IMR-90 (cell line): ENCODE measurements around the gene GATAD2A. TPM values are rescaled to one million over a fixed set of nuclear protein-coding genes. Genes with fewer than 3 reads are reported as not detected.
"Not testable (repeated sequence)": the region's sequence is repeated elsewhere in the genome, so short reads cannot be mapped to it uniquely, and the experiment has no call there.

Experiments
- ATAC-seq: fragments of 200-7000 bp; cut with Tn5 transposase; 2 replicates; pipeline ENCODE4 v1.9.1; 2020; ENCODE audit warnings: low read depth, mild to moderate bottlenecking, moderate library complexity
- BruUV-seq: library from RNA; stranded (reverse); fragments of 400-500 nt; replicated peaks from 2 replicates; lab custom pipeline; 2021; lab: Mats Ljungman, UMichigan
- CTCF ChIA-PET: fragments of 300-600 bp; formaldehyde crosslinking; extraction: SDS; loops from one replicate; lab custom pipeline; 2021; ENCODE audit warnings: antibody characterized with exemption; lab: Yijun Ruan, JAX
- POLR2A ChIA-PET: fragments of 300-600 bp; sonication (Branson Sonifier 250); formaldehyde crosslinking; loops from one replicate; lab custom pipeline; 2022; ENCODE audit warnings: antibody characterized with exemption; ENCODE audit not compliant: unreplicated experiment; lab: Charles Lee
- DNase-seq: peaks from one replicate; pipeline ENCODE4 v3.0.0; 2013
- H2AFZ ChIP-seq: replicated peaks from 2 replicates; pipeline ENCODE3; 2013; ENCODE audit warnings: low read length, mild to moderate bottlenecking; ENCODE audit not compliant: poor library complexity
- H2AK5ac ChIP-seq: 2 replicates; pipeline ENCODE4 v1.6.1; 2013; ENCODE audit warnings: low read depth, low read length, inconsistent platforms
- H2AK9ac ChIP-seq: replicated peaks from 2 replicates; pipeline ENCODE3; 2013; ENCODE audit warnings: mild to moderate bottlenecking, low read depth, low read length, moderate library complexity; ENCODE audit not compliant: poor library complexity
- H2BK120ac ChIP-seq: 2 replicates; pipeline ENCODE4 v1.6.1; 2013; ENCODE audit warnings: low read depth, low read length, inconsistent platforms
- H2BK15ac ChIP-seq: 3 replicates; pipeline ENCODE4 v1.6.1; 2013; ENCODE audit warnings: low read depth, low read length, inconsistent platforms
- H2BK20ac ChIP-seq: 2 replicates; pipeline ENCODE4 v1.6.1; 2013; ENCODE audit warnings: low read depth, mild to moderate bottlenecking, inconsistent platforms, low read length, moderate library complexity
- H2BK5ac ChIP-seq: 2 replicates; pipeline ENCODE4 v1.6.1; 2013; ENCODE audit warnings: mild to moderate bottlenecking, low read depth, low read length, inconsistent platforms; ENCODE audit not compliant: poor library complexity, severe bottlenecking
- H3K14ac ChIP-seq: replicated peaks from 2 replicates; pipeline ENCODE4 v1.6.1; 2013; ENCODE audit warnings: low read depth, low read length, inconsistent platforms
- H3K18ac ChIP-seq: 2 replicates; pipeline ENCODE4 v1.6.1; 2013; ENCODE audit warnings: low read depth, low read length, control low read depth
- H3K23ac ChIP-seq: 2 replicates; pipeline ENCODE4 v1.6.1; 2013; ENCODE audit warnings: low read depth, low read length, inconsistent platforms
- H3K27ac ChIP-seq: 2 replicates; pipeline ENCODE4 v1.5.1; 2013; ENCODE audit warnings: mild to moderate bottlenecking, control low read depth, low read length; ENCODE audit not compliant: insufficient read depth
- H3K27me3 ChIP-seq: 2 replicates; pipeline ENCODE4 v1.6.1; 2013; ENCODE audit warnings: low read length; ENCODE audit not compliant: control insufficient read depth, insufficient read depth
- H3K36me3 ChIP-seq: 2 replicates; pipeline ENCODE4 v1.6.1; 2013; ENCODE audit warnings: low read length, mixed read lengths; ENCODE audit not compliant: control insufficient read depth, insufficient read depth
- H3K4ac ChIP-seq: 2 replicates; pipeline ENCODE4 v1.6.1; 2013; ENCODE audit warnings: low read depth, low read length, inconsistent platforms
- H3K4me1 ChIP-seq: 2 replicates; pipeline ENCODE4 v1.6.1; 2013; ENCODE audit warnings: low read length, mixed read lengths; ENCODE audit not compliant: control insufficient read depth, insufficient read depth
- H3K4me2 ChIP-seq: 2 replicates; pipeline ENCODE4 v1.6.1; 2013; ENCODE audit warnings: low read depth, mild to moderate bottlenecking, control low read depth, low read length, moderate library complexity
- H3K4me3 ChIP-seq: 2 replicates; pipeline ENCODE4 v1.5.1; 2013; ENCODE audit warnings: low read depth, mild to moderate bottlenecking, control low read depth, low read length, moderate library complexity; ENCODE audit not compliant: insufficient read depth
- H3K56ac ChIP-seq: 2 replicates; pipeline ENCODE4 v1.6.1; 2013; ENCODE audit warnings: low read length, inconsistent platforms; ENCODE audit not compliant: insufficient read depth; ENCODE audit errors: extremely low read depth
- H3K79me1 ChIP-seq, 2 experiments: 2 replicates each; pipeline ENCODE4 v1.6.1; 2013; ENCODE audit warnings: low read length in 2 of 2, inconsistent platforms in 1 of 2, low read depth in 1 of 2
- H3K9ac ChIP-seq: 2 replicates; pipeline ENCODE4 v1.6.1; 2013; ENCODE audit warnings: low read depth, low read length, control low read depth
- H3K9me1 ChIP-seq: 2 replicates; pipeline ENCODE4 v1.6.1; 2013; ENCODE audit warnings: low read length, inconsistent platforms; ENCODE audit not compliant: insufficient read depth
- H3K9me3 ChIP-seq: 2 replicates; pipeline ENCODE4 v1.6.1; 2013; ENCODE audit warnings: low read length; ENCODE audit not compliant: control insufficient read depth, insufficient read depth
- H4K20me1 ChIP-seq: 2 replicates; pipeline ENCODE4 v1.6.1; 2013; ENCODE audit warnings: low read length, inconsistent platforms; ENCODE audit not compliant: insufficient read depth
- H4K5ac ChIP-seq: 2 replicates; pipeline ENCODE4 v1.6.1; 2013; ENCODE audit warnings: mild to moderate bottlenecking, low read depth, low read length, control low read depth
- H4K8ac ChIP-seq, 2 experiments: 2 replicates each; pipeline ENCODE4 v1.6.1; 2013; ENCODE audit warnings: low read depth in 2 of 2, low read length in 2 of 2, control low read depth in 1 of 2, inconsistent platforms in 1 of 2
- H4K91ac ChIP-seq: 2 replicates; pipeline ENCODE4 v1.6.1; 2013; ENCODE audit warnings: low read depth, low read length, inconsistent platforms; ENCODE audit not compliant: insufficient read depth
- CEBPB ChIP-seq: IDR thresholded peaks from 2 replicates; pipeline ENCODE4 v1.6.1; 2012; ENCODE audit warnings: low read depth, low read length, improper control_type of control experiment
- MXI1 ChIP-seq: IDR thresholded peaks from 2 replicates; pipeline ENCODE4 v1.6.1; 2012; ENCODE audit warnings: low read depth, mild to moderate bottlenecking, low read length, moderate library complexity, borderline replicate concordance
- USF2 ChIP-seq: fragments of 150-350 bp; IDR thresholded peaks from 2 replicates; pipeline ENCODE4 v1.6.1; 2017; ENCODE audit warnings: mild to moderate bottlenecking, antibody characterized with exemption, low read length, low read depth
- WGBS, 2 experiments: methylation state at CpG; one replicate each; pipeline versions ENCODE4 v1.1.5 to v1.1.7; 2013; ENCODE audit warnings: missing lambda C conversion rate in 2 of 2; ENCODE audit not compliant: insufficient read length in 1 of 2; ENCODE audit errors: extremely low coverage in 2 of 2; 5-methylcytosine and 5-hydroxymethylcytosine counted together
- dilution Hi-C: fragments of 300-500 bp; cut with HindIII; formaldehyde crosslinking; loops from one replicate; pipeline ENCODE4 v1.14.3; 2018; ENCODE audit warnings: low sequenced_read_pairs; ENCODE audit not compliant: unreplicated experiment
- in situ Hi-C: fragments of 300-500 bp; cut with MboI; formaldehyde crosslinking; loops from 3 replicates; pipeline ENCODE4 v1.14.3; 2019; ENCODE audit warnings: low sequenced_read_pairs, inconsistent platforms, mixed read lengths
- intact Hi-C: fragments of 100-400 bp; cut with micrococcal nuclease; formaldehyde crosslinking; loops from 2 replicates; pipeline ENCODE4 v1.10.0; 2022
- polyA plus RNA-seq, 3 experiments: library from polyadenylated mRNA; depleted of rRNA; stranded (reverse); fragments of >200 nt; gene quantifications; 2 replicates each; pipeline ENCODE4 v1.2.3, GENCODE V29; 2012; ENCODE audit warnings: low replicate concordance in 1 of 3
- total RNA-seq: library from RNA; depleted of rRNA; stranded (reverse); fragments of >200 nt; gene quantifications from 2 replicates; pipeline ENCODE4 v1.2.3, GENCODE V29; 2012

Gene GATAD2A
- total and polyA plus RNA-seq, 2 of the 4 experiments (the other 2 are of a cell fraction), result 23.5 to 33.2 TPM

- H3K4me1 ChIP-seq, result no peaks in the 10 kb centered on the region; the same call in 1 of the 2 replicates
- H4K91ac ChIP-seq, result no peak overlapping the region
- peaks cover 2 to 3% of the 10 kb centered on the region in 2 experiments; a peak in 2 of 4 replicates for H3K79me1 ChIP-seq
- H2AK5ac ChIP-seq, result no peak overlapping the region
- H3K23ac ChIP-seq, result no peak overlapping the region
- H3K9ac ChIP-seq, result no peak overlapping the region
- intact Hi-C loops (no loop called here), in situ Hi-C loops (loop anchor here (25.0 kb wide), 1 partner anchor 258 kb away; the partner anchor contains the start of genes GMIP and LPAR2), dilution Hi-C loops (no loop called here)
- no peak overlapping the region for H3K56ac ChIP-seq
- H3K4me3 ChIP-seq, result no peak overlapping the region
- H4K5ac ChIP-seq, result no peak overlapping the region
- DNase-seq (no peak), ATAC-seq (no peak)
- TF ChIP-seq USF2 (no peak), MXI1 (no peak), CEBPB (no peak)
- no peaks in the 10 kb centered on the region for H4K20me1 ChIP-seq
- no peak overlapping the region for H2AK9ac ChIP-seq
- no peak overlapping the region for H3K18ac ChIP-seq
- H2BK15ac ChIP-seq, result no peak overlapping the region
- WGBS, 2 experiments, result 83% methylated on average over 2 of the region's 2 CpGs; no CpG with 5 or more reads in 1 of the 2 experiments
- H3K14ac ChIP-seq, result no peak overlapping the region
- H2AFZ ChIP-seq, result no peak overlapping the region
- no peak overlapping the region for H3K4me2 ChIP-seq
- no peak overlapping the region for H2BK5ac ChIP-seq
- ChIA-PET CTCF (no interaction called here), POLR2A (no interaction called here)
- no peak overlapping the region for H3K27ac ChIP-seq
- H3K36me3 ChIP-seq, result no peaks in the 10 kb centered on the region
- BruUV-seq, result no TSS peak
- H2BK120ac ChIP-seq, result no peak overlapping the region
- no peak overlapping the region for H2BK20ac ChIP-seq
- H3K9me3 ChIP-seq, result no peaks in the 10 kb centered on the region
- peaks cover 4% of the 10 kb centered on the region; the same call in 1 of the 2 replicates for H3K9me1 ChIP-seq
- no peaks in the 10 kb centered on the region for H3K27me3 ChIP-seq
- no peak overlapping the region for H4K8ac ChIP-seq
- H3K4ac ChIP-seq, result no peak overlapping the region
Measured at GRCh38 chr19:19379527-19379926, 25.9 kb upstream of the GATAD2A start.

DNA sequence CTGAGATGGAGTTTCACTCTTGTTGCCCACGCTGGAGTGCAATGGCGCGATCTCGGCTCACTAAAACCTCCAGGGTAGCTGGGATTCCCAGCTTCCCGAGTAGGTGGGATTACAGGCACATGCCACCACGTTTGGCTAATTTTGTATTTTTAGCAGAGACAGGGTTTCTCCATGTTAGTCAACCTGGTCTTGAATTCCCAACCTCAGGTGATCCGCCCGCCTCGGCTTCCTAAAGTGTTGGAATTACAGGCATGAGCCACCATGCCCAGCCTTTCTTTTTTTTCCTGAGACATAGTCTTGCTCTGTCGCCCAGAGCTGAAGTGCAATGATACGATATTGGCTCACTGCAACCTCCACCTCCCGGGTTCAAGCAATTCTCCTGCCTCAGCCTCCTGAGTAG is 25.2 kb upstream of the GATAD2A start:
- H3K4me3 ChIP-seq, H2AK9ac ChIP-seq, POLR2A ChIA-PET, H3K9me1 ChIP-seq, H2BK15ac ChIP-seq, BruUV-seq, H3K36me3 ChIP-seq, H3K9me3 ChIP-seq, H2BK20ac ChIP-seq, CTCF ChIA-PET, H3K23ac ChIP-seq, H4K91ac ChIP-seq, H2BK5ac ChIP-seq, H2BK120ac ChIP-seq, H3K4me1 ChIP-seq, H3K18ac ChIP-seq, H4K20me1 ChIP-seq, intact Hi-C loops, H3K79me1 ChIP-seq, H2AFZ ChIP-seq, H3K4ac ChIP-seq, H3K27ac ChIP-seq, H3K4me2 ChIP-seq, DNase-seq, H4K8ac ChIP-seq, H4K5ac ChIP-seq, ATAC-seq, H2AK5ac ChIP-seq, H3K56ac ChIP-seq, H3K14ac ChIP-seq, H3K9ac ChIP-seq, H3K27me3 ChIP-seq, dilution Hi-C loops: not testable (repeated sequence)
- in situ Hi-C loops, result loop anchor here (25.0 kb wide), 1 partner anchor 257 kb away; the partner anchor contains the start of genes GMIP and LPAR2
- 93% methylated on average over 3 of the region's 12 CpGs; no CpG with 5 or more reads in 1 of the 2 experiments for WGBS, 2 experiments
